SK-N-SH (cell line): Measurements from ENCODE around the gene MIAT. TPM values are rescaled to one million over a fixed set of nuclear protein-coding genes. Genes with fewer than 3 reads are reported as not detected.

Experiments
- CTCF ChIA-PET: fragments of 300-600, 350-600 bp; formaldehyde crosslinking; extraction: SDS; loops from one replicate; lab custom pipeline; 2021; lab: Yijun Ruan, JAX
- POLR2A ChIA-PET: fragments of 350-600 bp; sonication (Branson Sonifier 250); formaldehyde crosslinking; extraction: SDS; loops from one replicate; lab custom pipeline; 2020; ENCODE audit warnings: antibody characterized with exemption, inconsistent platforms; lab: Yijun Ruan, JAX
- DNase-seq: peaks from one replicate; pipeline ENCODE4 v3.0.0; 2012
- H2AFZ ChIP-seq: fragments of 200-600 bp; sonication (generic); 2 replicates; pipeline ENCODE4 v1.8.1; 2016; ENCODE audit warnings: antibody characterized with exemption, mild to moderate bottlenecking, low read depth
- H3F3A ChIP-seq: fragments of 200-600 bp; sonication (generic); replicated peaks from 2 replicates; pipeline ENCODE3; 2016; ENCODE audit warnings: antibody characterized with exemption, mild to moderate bottlenecking; ENCODE audit not compliant: insufficient read depth
- H3K27ac ChIP-seq, 2 experiments: fragments of 200-500 bp in 1 of 2; fragments of 200-600 bp in 1 of 2; sonication (Bioruptor generic) in 1 of 2; sonication (generic), shearing (Covaris generic) in 1 of 2; 2 replicates each; pipeline versions ENCODE4 v1.5.1 to v1.6.1; 2014 to 2016; ENCODE audit warnings: low read depth in 2 of 2, inconsistent platforms in 1 of 2, low read length in 1 of 2, mild to moderate bottlenecking in 1 of 2, mixed read lengths in 1 of 2
- H3K27me3 ChIP-seq: fragments of 200-600 bp; sonication (generic), shearing (Covaris generic); 2 replicates; pipeline ENCODE4 v1.6.1; 2016; ENCODE audit warnings: mixed run types; ENCODE audit not compliant: insufficient read depth
- H3K36me3 ChIP-seq, 2 experiments: fragments of 200-500 bp in 1 of 2; fragments of 200-600 bp in 1 of 2; sonication (Bioruptor generic) in 1 of 2; sonication (generic) in 1 of 2; replicated peaks in 1 of 2; 2 replicates each; pipeline versions ENCODE3 to v1.5.1; 2014 to 2016; ENCODE audit warnings: low read length in 1 of 2, mild to moderate bottlenecking in 1 of 2; ENCODE audit not compliant: insufficient read depth in 2 of 2, control insufficient read depth in 1 of 2
- H3K4me1 ChIP-seq, 2 experiments: fragments of 200-500 bp in 1 of 2; fragments of 200-600 bp in 1 of 2; sonication (Bioruptor generic) in 1 of 2; sonication (generic), shearing (Covaris generic) in 1 of 2; 2 replicates each; pipeline versions ENCODE4 v1.5.1 to v1.6.1; 2014 to 2016; ENCODE audit warnings: low read depth in 1 of 2, low read length in 1 of 2, mixed run types in 1 of 2; ENCODE audit not compliant: insufficient read depth in 2 of 2, control insufficient read depth in 1 of 2
- H3K4me2 ChIP-seq: fragments of 200-600 bp; sonication (generic), shearing (Covaris generic); 2 replicates; pipeline ENCODE4 v1.6.1; 2017; ENCODE audit warnings: mixed run types
- H3K4me3 ChIP-seq, 2 experiments: fragments of 200-500 bp in 1 of 2; fragments of 200-600 bp in 1 of 2; sonication (Bioruptor generic) in 1 of 2; sonication (generic), shearing (Covaris generic) in 1 of 2; 2 replicates each; pipeline versions ENCODE4 v1.5.1 to v1.8.1; 2014 to 2016; ENCODE audit warnings: low read depth in 2 of 2, inconsistent platforms in 1 of 2, low read length in 1 of 2, mild to moderate bottlenecking in 1 of 2, mixed read lengths in 1 of 2, moderate library complexity in 1 of 2
- H3K79me2 ChIP-seq: fragments of 200-600 bp; sonication (generic); 2 replicates; pipeline ENCODE4 v1.8.1; 2017; ENCODE audit warnings: mild to moderate bottlenecking; ENCODE audit not compliant: insufficient read depth
- H3K9ac ChIP-seq: fragments of 200-600 bp; sonication (generic); 2 replicates; pipeline ENCODE4 v1.6.1; 2017; ENCODE audit warnings: mixed run types
- H3K9me2 ChIP-seq: fragments of 200-600 bp; sonication (generic); 2 replicates; pipeline ENCODE4 v1.6.1; 2017; ENCODE audit warnings: mixed run types
- H3K9me3 ChIP-seq: fragments of 200-600 bp; sonication (generic); 2 replicates; pipeline ENCODE4 v1.6.1; 2017; ENCODE audit warnings: mixed run types, mild to moderate bottlenecking, moderate library complexity
- H4K20me1 ChIP-seq: fragments of 200-600 bp; sonication (generic); 2 replicates; pipeline ENCODE4 v1.6.1; 2017; ENCODE audit warnings: mild to moderate bottlenecking, mixed run types; ENCODE audit not compliant: insufficient read depth
- CTCF ChIP-seq: fragments of 200-600 bp; sonication (generic); IDR thresholded peaks from 2 replicates; pipeline ENCODE4 v1.6.1; 2017; ENCODE audit warnings: antibody characterized with exemption, mild to moderate bottlenecking, moderate library complexity
- EZH2phosphoT487 ChIP-seq: fragments of 200-600 bp; sonication (generic); IDR thresholded peaks from 2 replicates; pipeline ENCODE4 v1.6.1; 2017; ENCODE audit warnings: low read depth, mixed run types, mild to moderate bottlenecking, antibody characterized with exemption, moderate library complexity, borderline replicate concordance
- FOSL2 ChIP-seq: IDR thresholded peaks from 2 replicates; pipeline ENCODE4 v1.4.0; 2012; ENCODE audit warnings: low read depth, mild to moderate bottlenecking, moderate library complexity, borderline replicate concordance
- FOXM1 ChIP-seq: IDR thresholded peaks from 2 replicates; pipeline ENCODE4 v1.4.0; 2012; ENCODE audit warnings: low read depth, mild to moderate bottlenecking
- GABPA ChIP-seq: IDR thresholded peaks from 2 replicates; pipeline ENCODE4 v1.4.0; 2012; ENCODE audit warnings: low read depth, mild to moderate bottlenecking
- JUND ChIP-seq: IDR thresholded peaks from 2 replicates; pipeline ENCODE4 v1.4.0; 2012
- MAX ChIP-seq: IDR thresholded peaks from 2 replicates; pipeline ENCODE4 v1.4.0; 2012; ENCODE audit warnings: low read depth
- MEF2A ChIP-seq: IDR thresholded peaks from 2 replicates; pipeline ENCODE4 v1.4.0; 2012; ENCODE audit warnings: low read depth, borderline replicate concordance
- MXI1 ChIP-seq: IDR thresholded peaks from 2 replicates; pipeline ENCODE4 v1.6.1; 2012; ENCODE audit warnings: mild to moderate bottlenecking, low read depth, low read length, improper control_type of control experiment
- NFIC ChIP-seq: IDR thresholded peaks from 2 replicates; pipeline ENCODE4 v1.4.0; 2012; ENCODE audit warnings: borderline replicate concordance
- NRF1 ChIP-seq: IDR thresholded peaks from 2 replicates; pipeline ENCODE4 v1.6.1; 2012; ENCODE audit warnings: low read depth, mild to moderate bottlenecking, low read length
- RAD21 ChIP-seq: IDR thresholded peaks from 2 replicates; pipeline ENCODE4 v1.6.1; 2012; ENCODE audit warnings: mild to moderate bottlenecking, low read length
- RCOR1 ChIP-seq: fragments of 150-350 bp; IDR thresholded peaks from 2 replicates; pipeline ENCODE4 v1.6.1; 2017; ENCODE audit warnings: antibody characterized with exemption, low read length
- SIN3A ChIP-seq: IDR thresholded peaks from 2 replicates; pipeline ENCODE4 v1.6.1; 2012; ENCODE audit warnings: low read depth, mild to moderate bottlenecking, low read length, moderate library complexity, borderline replicate concordance
- SMC3 ChIP-seq: IDR thresholded peaks from 2 replicates; pipeline ENCODE4 v1.6.1; 2012; ENCODE audit warnings: low read depth, low read length, improper control_type of control experiment
- TEAD4 ChIP-seq: IDR thresholded peaks from 2 replicates; pipeline ENCODE4 v1.4.0; 2012; ENCODE audit warnings: mild to moderate bottlenecking, borderline replicate concordance; ENCODE audit not compliant: insufficient read depth
- ZBTB33 ChIP-seq: IDR thresholded peaks from 2 replicates; pipeline ENCODE4 v1.4.0; 2012; ENCODE audit warnings: low read depth, borderline replicate concordance
- WGBS: methylation state at CpG from one replicate; pipeline ENCODE4 v1.1.6; 2017; ENCODE audit warnings: low lambda C conversion rate; 5-methylcytosine and 5-hydroxymethylcytosine counted together
- polyA plus RNA-seq, 3 experiments: library from polyadenylated mRNA; depleted of rRNA; stranded (reverse); fragments of >200 nt; gene quantifications; 2 replicates each; pipeline ENCODE4 v1.2.3, GENCODE V29; 2012
- TF ChIP-seq, protein P1 (sequence below): fragments of 150-350 bp; IDR thresholded peaks from 2 replicates; pipeline ENCODE4 v1.6.1; 2017; ENCODE audit warnings: antibody characterized with exemption, low read length, low read depth, borderline replicate concordance
- TF ChIP-seq, protein P2 (sequence below): IDR thresholded peaks from 2 replicates; pipeline ENCODE4 v1.6.1; 2012; ENCODE audit warnings: mild to moderate bottlenecking, low read depth, low read length, moderate library complexity

Gene MIAT
- polyA plus RNA-seq, 1 of the 3 experiments (the other 2 are of a cell fraction): 5.4 TPM

- CTCF ChIA-PET: interaction anchor here (1.1 kb wide), 1 partner anchor 257 kb away, joined by 3 read pairs; no protein-coding TSS in a partner anchor
- 54% methylated on average over 1 of the region's 1 CpG for WGBS
- no peak for TF ChIP-seq ZBTB33
- TF ChIP-seq RAD21: no peak
- TF ChIP-seq NFIC: no peak
- no peak for TF ChIP-seq RCOR1
- TF ChIP-seq GABPA: no peak
- no peak for TF ChIP-seq FOXM1
- TF ChIP-seq, protein P1, sequence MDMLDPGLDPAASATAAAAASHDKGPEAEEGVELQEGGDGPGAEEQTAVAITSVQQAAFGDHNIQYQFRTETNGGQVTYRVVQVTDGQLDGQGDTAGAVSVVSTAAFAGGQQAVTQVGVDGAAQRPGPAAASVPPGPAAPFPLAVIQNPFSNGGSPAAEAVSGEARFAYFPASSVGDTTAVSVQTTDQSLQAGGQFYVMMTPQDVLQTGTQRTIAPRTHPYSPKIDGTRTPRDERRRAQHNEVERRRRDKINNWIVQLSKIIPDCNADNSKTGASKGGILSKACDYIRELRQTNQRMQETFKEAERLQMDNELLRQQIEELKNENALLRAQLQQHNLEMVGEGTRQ: no peak
- no peak for TF ChIP-seq SIN3A
- TF ChIP-seq MAX: no peak
- TF ChIP-seq, protein P2, sequence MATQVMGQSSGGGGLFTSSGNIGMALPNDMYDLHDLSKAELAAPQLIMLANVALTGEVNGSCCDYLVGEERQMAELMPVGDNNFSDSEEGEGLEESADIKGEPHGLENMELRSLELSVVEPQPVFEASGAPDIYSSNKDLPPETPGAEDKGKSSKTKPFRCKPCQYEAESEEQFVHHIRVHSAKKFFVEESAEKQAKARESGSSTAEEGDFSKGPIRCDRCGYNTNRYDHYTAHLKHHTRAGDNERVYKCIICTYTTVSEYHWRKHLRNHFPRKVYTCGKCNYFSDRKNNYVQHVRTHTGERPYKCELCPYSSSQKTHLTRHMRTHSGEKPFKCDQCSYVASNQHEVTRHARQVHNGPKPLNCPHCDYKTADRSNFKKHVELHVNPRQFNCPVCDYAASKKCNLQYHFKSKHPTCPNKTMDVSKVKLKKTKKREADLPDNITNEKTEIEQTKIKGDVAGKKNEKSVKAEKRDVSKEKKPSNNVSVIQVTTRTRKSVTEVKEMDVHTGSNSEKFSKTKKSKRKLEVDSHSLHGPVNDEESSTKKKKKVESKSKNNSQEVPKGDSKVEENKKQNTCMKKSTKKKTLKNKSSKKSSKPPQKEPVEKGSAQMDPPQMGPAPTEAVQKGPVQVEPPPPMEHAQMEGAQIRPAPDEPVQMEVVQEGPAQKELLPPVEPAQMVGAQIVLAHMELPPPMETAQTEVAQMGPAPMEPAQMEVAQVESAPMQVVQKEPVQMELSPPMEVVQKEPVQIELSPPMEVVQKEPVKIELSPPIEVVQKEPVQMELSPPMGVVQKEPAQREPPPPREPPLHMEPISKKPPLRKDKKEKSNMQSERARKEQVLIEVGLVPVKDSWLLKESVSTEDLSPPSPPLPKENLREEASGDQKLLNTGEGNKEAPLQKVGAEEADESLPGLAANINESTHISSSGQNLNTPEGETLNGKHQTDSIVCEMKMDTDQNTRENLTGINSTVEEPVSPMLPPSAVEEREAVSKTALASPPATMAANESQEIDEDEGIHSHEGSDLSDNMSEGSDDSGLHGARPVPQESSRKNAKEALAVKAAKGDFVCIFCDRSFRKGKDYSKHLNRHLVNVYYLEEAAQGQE: no peak
- TF ChIP-seq JUND: no peak
- TF ChIP-seq NRF1: no peak
- no peak for TF ChIP-seq TEAD4
- no peak for TF ChIP-seq EZH2phosphoT487
- no peak for TF ChIP-seq SMC3
- no peak for TF ChIP-seq MXI1
- TF ChIP-seq FOSL2: no peak
- no peak for TF ChIP-seq CTCF
- TF ChIP-seq MEF2A: no peak
- TF ChIP-seq, all 33 proteins: peak for 0
Observed at GRCh38 chr22:26623984-26624383, 33.4 kb upstream of the MIAT start.

More at GRCh38 chr22:26623984-26624383, 33.4 kb upstream of the MIAT start:
- Histone ChIP-seq H3K27ac (no peak overlapping the region), H3K9me3 (no peaks in the 10 kb centered on the region), H3K4me3 (no peak overlapping the region), H3K36me3 (no peaks in the 10 kb centered on the region), H3K9ac (no peak overlapping the region), H2AFZ (no peak overlapping the region), H3K9me2 (no peaks in the 10 kb centered on the region), H3K4me1 (no peaks in the 10 kb centered on the region), H3F3A (no peaks in the 10 kb centered on the region), H3K27me3 (no peaks in the 10 kb centered on the region; the same call in 1 of the 2 replicates), H3K4me2 (no peak overlapping the region), H4K20me1 (no peaks in the 10 kb centered on the region), H3K79me2 (no peaks in the 10 kb centered on the region)
- POLR2A ChIA-PET: no interaction called here
- DNase-seq: no peak
